ENCODE data around the gene MME. TPM values are rescaled to one million over a fixed set of nuclear protein-coding genes. Genes with fewer than 3 reads are reported as not detected.
"Not testable (repeated sequence)": the region's sequence is repeated elsewhere in the genome, so short reads cannot be mapped to it uniquely, and the experiment has no call there.

The MME gene
- total and polyA plus RNA-seq, 5 donors = 0.88 to 3.5 (median 2.5) TPM

DNA sequence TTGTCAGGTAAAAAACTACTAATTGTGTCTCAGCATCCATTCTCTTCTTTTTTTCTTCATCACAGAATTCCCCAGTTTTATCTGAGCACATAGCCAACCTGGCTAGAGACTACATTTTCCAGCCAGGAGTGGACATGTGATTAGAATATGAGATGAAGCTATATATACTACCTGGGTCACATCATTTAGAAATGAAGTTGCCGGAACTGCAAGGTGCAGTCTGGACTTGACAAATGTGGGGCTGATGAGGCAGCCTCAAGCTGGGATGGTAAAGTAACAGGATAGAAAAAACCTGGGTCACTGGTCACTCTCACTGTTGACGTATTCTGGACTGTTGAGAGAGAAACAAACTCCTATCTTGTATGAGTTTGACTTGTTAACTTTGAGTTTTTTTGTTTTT, 113.7 kb downstream of the MME start:
- WGBS = 89% methylated on average over 2 of the region's 2 CpGs
- Histone ChIP-seq H3K9me3 (ENCODE audit: control insufficient read depth, low read length) (no peaks in the 10 kb centered on the region), H3K27me3 (ENCODE audit: control insufficient read depth, insufficient read depth) (no peaks in the 10 kb centered on the region), H3K4me3 (ENCODE audit: low read length) (no peak overlapping the region), H3K27ac (ENCODE audit: low read length) (no peak overlapping the region), H3K4me1 (ENCODE audit: control insufficient read depth, insufficient read depth, low read length) (no peaks in the 10 kb centered on the region)
- ATAC-seq = no peak
- intact Hi-C loops (cut with DNase I) = no loop called here
- no peak for DNase-seq

DNA sequence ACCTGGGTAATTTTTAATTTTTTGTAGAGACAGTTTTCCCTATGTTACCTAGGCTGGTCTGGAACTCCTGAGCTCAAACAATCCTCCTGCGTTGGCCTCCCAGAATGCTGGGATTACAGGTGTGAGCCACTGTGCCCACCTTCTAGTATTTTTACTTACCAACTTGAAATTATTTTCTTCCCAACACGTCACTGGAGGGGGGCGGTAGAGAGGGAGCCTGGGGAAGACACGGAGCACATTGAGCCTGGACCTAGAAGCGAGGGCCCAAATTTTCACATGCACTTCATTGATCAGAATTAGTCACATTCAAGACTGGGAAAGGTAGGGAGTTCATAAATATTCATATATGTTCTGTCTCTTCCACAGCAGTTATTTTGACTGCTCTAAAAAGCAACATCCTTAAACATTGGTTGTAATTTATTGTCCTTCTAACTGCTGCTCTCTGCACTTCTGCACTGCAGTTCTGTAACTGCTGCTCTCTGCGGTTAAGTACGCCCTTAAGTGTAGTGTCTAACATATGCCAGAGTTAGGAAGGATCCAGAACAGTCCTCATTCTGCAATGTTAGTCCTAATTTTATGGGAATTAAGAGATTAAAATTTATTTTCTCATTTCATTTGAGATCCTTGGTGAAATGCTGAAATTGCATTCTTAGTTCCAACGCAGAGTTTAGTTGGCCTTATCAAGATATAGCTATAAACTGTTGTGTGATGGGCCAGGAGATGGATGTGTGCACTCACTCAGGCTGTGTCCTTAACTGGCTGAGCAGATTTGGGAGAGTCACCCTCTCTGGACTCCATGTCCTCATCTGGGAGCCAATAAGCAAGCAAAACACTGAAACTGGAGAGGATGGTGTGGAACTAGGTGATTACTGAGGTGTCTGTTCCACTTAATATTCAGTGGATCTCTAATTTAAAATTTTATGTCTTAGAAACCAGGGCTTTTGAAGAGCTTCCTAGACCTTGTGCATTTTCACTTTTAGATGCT, 115.1 kb downstream of the MME start:
- no peak overlapping the region for H3K27ac ChIP-seq (ENCODE audit: low read length)
- 75% methylated on average over 8 of the region's 8 CpGs for WGBS
- intact Hi-C loops (cut with DNase I) = no loop called here
- H3K4me1 ChIP-seq (ENCODE audit: control insufficient read depth, insufficient read depth, low read length) = no peaks in the 10 kb centered on the region
- H3K4me3 ChIP-seq (ENCODE audit: low read length) = no peak overlapping the region
- no peaks in the 10 kb centered on the region for H3K27me3 ChIP-seq (ENCODE audit: control insufficient read depth, insufficient read depth)
- DNase-seq (no peak), ATAC-seq (no peak)
- no peaks in the 10 kb centered on the region for H3K9me3 ChIP-seq (ENCODE audit: control insufficient read depth, low read length)

DNA sequence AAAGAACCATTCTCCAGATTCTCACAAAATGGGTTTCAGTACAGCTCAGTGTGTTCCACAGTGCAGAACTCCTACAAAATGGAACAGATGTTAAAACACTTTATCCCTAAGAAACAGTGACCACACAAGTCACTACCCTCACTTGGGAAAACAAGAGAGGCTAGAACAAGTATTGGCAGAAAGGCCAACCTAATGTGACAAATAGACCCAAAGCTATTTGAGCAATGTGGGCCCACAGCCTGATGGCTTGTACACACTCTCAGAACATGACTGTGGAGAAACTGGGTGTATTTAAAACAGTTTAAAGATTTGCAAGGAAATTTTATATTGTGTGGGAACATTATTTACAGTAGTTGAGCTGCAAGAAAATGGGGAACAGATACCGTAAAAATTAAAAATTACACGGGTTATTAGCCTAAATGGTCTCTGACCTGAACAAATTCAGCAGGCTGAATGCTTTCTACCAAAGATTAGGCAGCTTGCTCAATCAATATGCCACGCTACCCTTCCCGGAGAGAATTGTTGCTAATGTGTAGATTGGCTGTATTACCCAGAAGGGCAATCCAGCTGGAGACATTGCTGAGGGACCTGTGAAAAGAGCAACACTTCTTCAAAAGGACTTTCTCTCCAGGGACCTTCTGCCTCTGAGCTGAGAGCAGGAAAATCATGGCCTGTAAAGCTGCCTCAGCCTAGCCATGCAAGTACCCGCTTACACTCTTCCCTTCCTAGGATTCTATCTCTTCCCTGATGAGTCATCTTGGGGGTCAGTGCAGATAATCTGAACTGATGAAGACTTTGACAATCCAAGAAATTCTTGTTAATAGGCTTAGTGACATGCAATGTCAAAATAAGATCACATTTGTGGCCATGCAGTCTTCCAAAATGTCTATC, 116.3 kb downstream of the MME start:
- H3K4me3 ChIP-seq (ENCODE audit: low read length) = no peak overlapping the region
- H3K4me1 ChIP-seq (ENCODE audit: control insufficient read depth, insufficient read depth, low read length) = no peaks in the 10 kb centered on the region
- WGBS = 88% methylated on average over 5 of the region's 5 CpGs
- H3K27me3 ChIP-seq (ENCODE audit: control insufficient read depth, insufficient read depth) = no peaks in the 10 kb centered on the region
- no peak for DNase-seq
- no peak for ATAC-seq
- no peak overlapping the region for H3K27ac ChIP-seq (ENCODE audit: low read length)
- no peaks in the 10 kb centered on the region for H3K9me3 ChIP-seq (ENCODE audit: control insufficient read depth, low read length)
- intact Hi-C loops (cut with DNase I) = no loop called here

DNA sequence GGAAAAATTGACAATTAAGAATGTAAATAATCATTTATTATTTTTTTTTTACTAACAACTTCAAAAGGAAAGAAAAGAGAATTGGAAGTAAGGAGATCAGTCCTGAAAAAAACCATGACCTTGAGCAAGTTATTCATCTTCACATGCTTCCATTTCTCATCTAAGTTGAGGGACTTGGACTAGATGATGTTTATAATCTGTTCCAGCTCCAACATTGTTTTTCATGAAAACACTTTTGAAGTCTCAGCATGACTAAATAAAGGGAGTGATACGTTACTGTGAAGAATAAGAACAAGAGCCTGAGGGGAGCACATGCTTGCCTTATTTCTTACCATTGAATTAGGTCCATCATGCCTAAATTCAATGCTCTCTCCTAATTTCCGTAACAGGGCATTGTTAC, 117.7 kb downstream of the MME start:
- ATAC-seq = no peak
- intact Hi-C loops (cut with DNase I) = no loop called here

DNA sequence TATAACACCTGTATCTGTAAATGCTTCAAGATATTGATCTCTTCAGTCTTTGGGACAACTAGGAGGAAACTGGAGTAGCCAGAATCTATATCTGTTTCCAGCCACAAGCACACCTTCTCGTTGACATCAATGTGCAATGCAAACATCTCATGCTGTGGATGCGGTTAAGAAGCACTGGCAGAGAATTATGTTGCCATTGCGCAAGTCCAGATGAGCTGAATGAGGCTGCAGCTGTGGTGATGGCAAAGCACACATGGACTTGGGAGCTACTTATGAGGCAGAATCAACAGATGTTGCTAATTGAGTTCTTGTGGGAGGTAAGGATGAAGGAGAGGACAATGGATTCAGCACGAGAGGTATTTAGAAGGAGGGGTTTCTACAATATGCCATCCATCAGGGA, 122.5 kb downstream of the MME start:
- Histone ChIP-seq H3K27me3 (ENCODE audit: control insufficient read depth, insufficient read depth) (no peaks in the 10 kb centered on the region), H3K4me1 (ENCODE audit: control insufficient read depth, insufficient read depth, low read length) (no peaks in the 10 kb centered on the region), H3K9me3 (ENCODE audit: control insufficient read depth, low read length) (no peaks in the 10 kb centered on the region), H3K27ac (ENCODE audit: low read length) (no peak overlapping the region), H3K4me3 (ENCODE audit: low read length) (no peak overlapping the region)
- intact Hi-C loops (cut with DNase I) = no loop called here
- no peak for ATAC-seq
- DNase-seq = no peak
- WGBS = 79% methylated on average over 4 of the region's 4 CpGs

More for the DNA sequence above, 117.7 kb downstream of the MME start:
- Histone ChIP-seq H3K4me3 (ENCODE audit: low read length) (no peak overlapping the region), H3K9me3 (ENCODE audit: control insufficient read depth, low read length) (no peaks in the 10 kb centered on the region), H3K27me3 (ENCODE audit: control insufficient read depth, insufficient read depth) (no peaks in the 10 kb centered on the region), H3K27ac (ENCODE audit: low read length) (no peak overlapping the region), H3K4me1 (ENCODE audit: control insufficient read depth, insufficient read depth, low read length) (no peaks in the 10 kb centered on the region)
- no peak for DNase-seq
- 79% methylated on average over 2 of the region's 2 CpGs for WGBS

DNA sequence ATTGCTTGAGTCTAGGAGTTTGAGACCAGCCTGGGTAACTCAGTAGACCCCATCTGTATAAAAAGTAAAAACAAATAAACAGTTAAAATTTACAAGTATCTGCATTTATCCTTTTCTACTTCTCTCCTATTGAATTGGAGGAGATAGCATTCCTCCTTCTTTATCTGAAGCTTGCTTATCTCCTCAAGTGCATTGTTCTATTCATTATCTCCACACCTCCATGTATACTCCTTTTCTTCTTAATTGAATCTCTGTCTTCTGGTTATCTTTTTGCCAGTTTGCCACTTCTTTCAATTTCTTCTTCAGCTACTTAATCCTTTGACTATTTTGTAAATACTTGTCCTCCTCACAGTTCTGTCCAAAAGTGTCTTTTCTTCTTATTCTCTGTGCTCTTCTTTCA, 124.7 kb downstream of the MME start:
- intact Hi-C loops (cut with DNase I) = no loop called here
- Histone ChIP-seq H3K27ac (ENCODE audit: low read length) (no peak overlapping the region), H3K4me1 (ENCODE audit: control insufficient read depth, insufficient read depth, low read length) (no peaks in the 10 kb centered on the region), H3K27me3 (ENCODE audit: control insufficient read depth, insufficient read depth) (no peaks in the 10 kb centered on the region), H3K9me3 (ENCODE audit: control insufficient read depth, low read length) (no peaks in the 10 kb centered on the region), H3K4me3 (ENCODE audit: low read length) (no peak overlapping the region)
- ATAC-seq (no peak), DNase-seq (no peak)

DNA sequence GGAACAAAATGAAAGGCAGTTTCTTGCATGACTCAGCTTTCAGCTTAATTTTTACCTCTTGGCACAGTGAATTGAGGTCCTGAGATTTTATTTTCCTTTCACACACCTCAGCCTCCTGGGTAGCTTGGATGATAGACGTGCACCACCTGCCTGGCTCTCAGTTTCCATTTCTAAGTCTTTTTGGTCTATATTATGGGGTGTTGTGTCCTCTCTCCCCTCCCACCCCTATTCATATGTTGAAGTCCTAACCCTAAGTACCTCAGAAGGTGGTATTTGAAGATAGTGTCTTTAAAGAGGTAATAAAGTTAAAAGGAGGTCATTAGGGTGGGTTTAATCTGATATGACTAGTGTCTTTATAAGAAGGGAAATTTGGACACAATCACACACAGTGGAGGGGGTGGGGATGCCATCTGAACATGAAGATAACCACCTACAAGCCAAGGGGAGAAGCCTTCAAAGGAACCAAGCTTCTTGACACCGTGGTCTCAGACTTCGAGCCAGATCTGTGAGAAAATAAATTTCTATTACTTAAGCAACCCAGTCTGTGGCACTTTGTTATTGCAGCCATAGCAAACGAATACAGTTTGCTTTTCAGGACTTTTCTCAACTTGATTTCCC, 128.2 kb downstream of the MME start:
- no peaks in the 10 kb centered on the region for H3K4me1 ChIP-seq (ENCODE audit: control insufficient read depth, insufficient read depth, low read length)
- H3K27me3 ChIP-seq (ENCODE audit: control insufficient read depth, insufficient read depth) = no peaks in the 10 kb centered on the region
- intact Hi-C loops (cut with DNase I) = no loop called here
- H3K9me3 ChIP-seq (ENCODE audit: control insufficient read depth, low read length) = no peaks in the 10 kb centered on the region
- WGBS = 70% methylated on average over 4 of the region's 4 CpGs
- no peak overlapping the region for H3K27ac ChIP-seq (ENCODE audit: low read length)
- DNase-seq = no peak
- no peak overlapping the region for H3K4me3 ChIP-seq (ENCODE audit: low read length)
- ATAC-seq = no peak

DNA sequence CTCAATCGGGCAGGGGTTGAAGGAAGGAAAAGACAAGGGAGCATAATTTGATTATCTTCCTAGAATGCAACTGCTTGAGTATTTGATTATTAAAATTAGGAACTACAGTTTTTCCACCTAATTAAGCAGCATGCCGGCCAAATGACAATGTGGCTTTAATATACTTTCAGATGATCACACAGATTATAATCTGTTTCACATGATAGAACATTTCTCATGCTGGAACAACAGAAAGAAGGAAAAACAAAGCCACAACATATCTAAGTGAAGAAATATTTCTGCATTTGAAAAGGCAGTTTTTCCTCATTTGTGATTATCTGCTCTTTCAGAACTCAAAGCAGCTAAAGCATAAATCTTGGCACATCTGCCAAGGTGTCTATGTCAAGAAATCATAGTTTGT, 130.6 kb downstream of the MME start:
- intact Hi-C loops (cut with DNase I) = no loop called here
- DNase-seq = no peak
- Histone ChIP-seq H3K4me1 (ENCODE audit: control insufficient read depth, insufficient read depth, low read length) (no peaks in the 10 kb centered on the region), H3K9me3 (ENCODE audit: control insufficient read depth, low read length) (no peaks in the 10 kb centered on the region), H3K27ac (ENCODE audit: low read length) (no peak overlapping the region), H3K27me3 (ENCODE audit: control insufficient read depth, insufficient read depth) (no peaks in the 10 kb centered on the region), H3K4me3 (ENCODE audit: low read length) (no peak overlapping the region)
- 83% methylated on average over 2 of the region's 2 CpGs for WGBS
- ATAC-seq = no peak

DNA sequence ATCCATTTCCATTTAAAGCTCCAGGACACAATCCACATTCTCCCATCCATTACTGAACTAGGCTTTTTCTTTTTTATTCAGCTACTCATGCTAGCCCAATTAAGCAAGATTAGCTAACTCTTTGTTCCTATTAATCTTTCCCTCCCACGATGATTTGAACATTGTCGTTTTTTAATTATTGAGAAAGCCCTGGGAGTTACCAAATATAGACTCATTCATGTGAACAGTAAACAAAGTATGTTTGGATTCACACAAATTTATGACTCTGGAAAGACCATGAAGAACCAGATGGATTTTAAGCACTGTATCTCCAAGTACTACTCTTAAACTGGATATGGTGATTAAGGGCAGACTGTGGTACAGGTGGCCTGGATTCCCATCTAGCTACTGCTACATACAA, 131.1 kb downstream of the MME start:
- WGBS = 74% methylated on average over 2 of the region's 2 CpGs
- H3K4me3 ChIP-seq (ENCODE audit: low read length) = no peak overlapping the region
- no peaks in the 10 kb centered on the region for H3K4me1 ChIP-seq (ENCODE audit: control insufficient read depth, insufficient read depth, low read length)
- intact Hi-C loops (cut with DNase I) = no loop called here
- no peaks in the 10 kb centered on the region for H3K9me3 ChIP-seq (ENCODE audit: control insufficient read depth, low read length)
- H3K27ac ChIP-seq (ENCODE audit: low read length) = no peak overlapping the region
- H3K27me3 ChIP-seq (ENCODE audit: control insufficient read depth, insufficient read depth) = no peaks in the 10 kb centered on the region
- ATAC-seq = no peak
- no peak for DNase-seq

DNA sequence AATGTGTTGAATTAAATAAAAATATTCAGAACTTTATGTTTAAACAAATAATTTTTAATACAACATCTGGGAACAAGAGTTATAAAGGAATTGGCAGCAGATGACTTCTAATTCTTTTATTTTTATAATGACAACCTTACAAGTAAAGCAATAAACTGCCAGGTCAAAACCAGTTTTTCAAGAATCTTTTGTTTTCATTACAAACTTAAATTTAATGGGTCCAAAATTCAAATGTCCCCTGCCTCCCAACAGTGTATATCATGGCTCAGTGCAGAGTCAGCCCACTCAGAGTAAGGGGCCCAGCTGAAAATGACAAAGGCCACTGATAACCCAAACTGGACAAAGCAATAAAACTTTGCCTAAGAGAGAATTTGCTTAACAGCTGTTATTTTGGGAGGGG, 131.8 kb downstream of the MME start:
- intact Hi-C loops (cut with DNase I) = no loop called here
- ATAC-seq (no peak), DNase-seq (no peak)
- H3K9me3 ChIP-seq (ENCODE audit: control insufficient read depth, low read length) = no peaks in the 10 kb centered on the region
- H3K4me1 ChIP-seq (ENCODE audit: control insufficient read depth, insufficient read depth, low read length) = no peaks in the 10 kb centered on the region
- no peak overlapping the region for H3K27ac ChIP-seq (ENCODE audit: low read length)
- no peaks in the 10 kb centered on the region for H3K27me3 ChIP-seq (ENCODE audit: control insufficient read depth, insufficient read depth)
- H3K4me3 ChIP-seq (ENCODE audit: low read length) = no peak overlapping the region

DNA sequence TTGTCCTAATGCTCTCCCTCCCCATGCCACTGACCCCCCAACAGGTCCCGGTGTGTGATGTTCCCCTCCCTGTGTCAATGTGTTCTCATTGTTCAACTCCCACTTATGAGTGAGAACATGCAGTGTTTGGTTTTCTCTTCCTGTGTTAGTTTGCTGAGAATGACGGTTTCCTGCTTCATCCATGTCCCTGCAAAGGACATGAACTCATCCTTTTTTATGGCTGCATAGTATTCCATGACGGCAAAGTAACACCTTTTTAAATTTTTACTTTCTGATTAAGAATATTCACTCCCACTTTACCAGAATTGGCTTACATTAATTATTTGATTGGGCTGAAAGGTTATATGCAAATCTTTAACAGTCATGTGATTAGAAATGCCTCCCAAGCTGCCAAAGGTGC, 135.9 kb downstream of the MME start:
- H3K9me3 ChIP-seq (ENCODE audit: control insufficient read depth, low read length); H3K4me1 ChIP-seq (ENCODE audit: control insufficient read depth, insufficient read depth, low read length); ATAC-seq; H3K27ac ChIP-seq (ENCODE audit: low read length); H3K4me3 ChIP-seq (ENCODE audit: low read length); H3K27me3 ChIP-seq (ENCODE audit: control insufficient read depth, insufficient read depth); intact Hi-C loops (cut with DNase I); DNase-seq: not testable (repeated sequence)
- 84% methylated on average over 3 of the region's 3 CpGs for WGBS

All from right cardiac atrium (tissue), 5 donors.